ENCODE results near the gene AKR1E2.

- TF ChIP-seq, protein P1, sequence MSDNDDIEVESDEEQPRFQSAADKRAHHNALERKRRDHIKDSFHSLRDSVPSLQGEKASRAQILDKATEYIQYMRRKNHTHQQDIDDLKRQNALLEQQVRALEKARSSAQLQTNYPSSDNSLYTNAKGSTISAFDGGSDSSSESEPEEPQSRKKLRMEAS (IDR thresholded peaks at IDR 0.05; ENCODE audit: low read depth, low read length), result no peak
- TF ChIP-seq, protein P2, sequence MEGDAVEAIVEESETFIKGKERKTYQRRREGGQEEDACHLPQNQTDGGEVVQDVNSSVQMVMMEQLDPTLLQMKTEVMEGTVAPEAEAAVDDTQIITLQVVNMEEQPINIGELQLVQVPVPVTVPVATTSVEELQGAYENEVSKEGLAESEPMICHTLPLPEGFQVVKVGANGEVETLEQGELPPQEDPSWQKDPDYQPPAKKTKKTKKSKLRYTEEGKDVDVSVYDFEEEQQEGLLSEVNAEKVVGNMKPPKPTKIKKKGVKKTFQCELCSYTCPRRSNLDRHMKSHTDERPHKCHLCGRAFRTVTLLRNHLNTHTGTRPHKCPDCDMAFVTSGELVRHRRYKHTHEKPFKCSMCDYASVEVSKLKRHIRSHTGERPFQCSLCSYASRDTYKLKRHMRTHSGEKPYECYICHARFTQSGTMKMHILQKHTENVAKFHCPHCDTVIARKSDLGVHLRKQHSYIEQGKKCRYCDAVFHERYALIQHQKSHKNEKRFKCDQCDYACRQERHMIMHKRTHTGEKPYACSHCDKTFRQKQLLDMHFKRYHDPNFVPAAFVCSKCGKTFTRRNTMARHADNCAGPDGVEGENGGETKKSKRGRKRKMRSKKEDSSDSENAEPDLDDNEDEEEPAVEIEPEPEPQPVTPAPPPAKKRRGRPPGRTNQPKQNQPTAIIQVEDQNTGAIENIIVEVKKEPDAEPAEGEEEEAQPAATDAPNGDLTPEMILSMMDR (IDR thresholded peaks at IDR 0.05 in 2 of 3, conservative IDR thresholded peaks at IDR 0.05 in 1 of 3; ENCODE audit: control insufficient read depth in 2 of 3, extremely low read depth in 1 of 3, insufficient read depth in 1 of 3, low read depth in 3 of 3, low read length in 3 of 3), result no peak
- TF ChIP-seq EP300 (IDR thresholded peaks at IDR 0.05; ENCODE audit: borderline replicate concordance in 1 of 2, control insufficient read depth in 1 of 2, low read depth in 2 of 2, low read length in 2 of 2) (no peak), SIN3A (IDR thresholded peaks at IDR 0.05; ENCODE audit: low read depth, low read length) (no peak), NFYA (IDR thresholded peaks at IDR 0.05; ENCODE audit: borderline replicate concordance, low read depth, low read length) (no peak), YY1 (IDR thresholded peaks at IDR 0.05; ENCODE audit: low read depth, low read length) (no peak)
These were observed 36.0 kb upstream of the AKR1E2 start for GRCh38 chr10:4790045-4790444.

Measured in GM12878 (cell line).